CD4-positive, alpha-beta T cell treated with Interleukin-10 for 1 hour (primary cell): ENCODE measurements around the gene CD74.

Source experiments
- DNase-seq: peaks from one replicate; pipeline ENCODE4 v3.0.0-alpha.2; 2020

CD74 gene

DNA sequence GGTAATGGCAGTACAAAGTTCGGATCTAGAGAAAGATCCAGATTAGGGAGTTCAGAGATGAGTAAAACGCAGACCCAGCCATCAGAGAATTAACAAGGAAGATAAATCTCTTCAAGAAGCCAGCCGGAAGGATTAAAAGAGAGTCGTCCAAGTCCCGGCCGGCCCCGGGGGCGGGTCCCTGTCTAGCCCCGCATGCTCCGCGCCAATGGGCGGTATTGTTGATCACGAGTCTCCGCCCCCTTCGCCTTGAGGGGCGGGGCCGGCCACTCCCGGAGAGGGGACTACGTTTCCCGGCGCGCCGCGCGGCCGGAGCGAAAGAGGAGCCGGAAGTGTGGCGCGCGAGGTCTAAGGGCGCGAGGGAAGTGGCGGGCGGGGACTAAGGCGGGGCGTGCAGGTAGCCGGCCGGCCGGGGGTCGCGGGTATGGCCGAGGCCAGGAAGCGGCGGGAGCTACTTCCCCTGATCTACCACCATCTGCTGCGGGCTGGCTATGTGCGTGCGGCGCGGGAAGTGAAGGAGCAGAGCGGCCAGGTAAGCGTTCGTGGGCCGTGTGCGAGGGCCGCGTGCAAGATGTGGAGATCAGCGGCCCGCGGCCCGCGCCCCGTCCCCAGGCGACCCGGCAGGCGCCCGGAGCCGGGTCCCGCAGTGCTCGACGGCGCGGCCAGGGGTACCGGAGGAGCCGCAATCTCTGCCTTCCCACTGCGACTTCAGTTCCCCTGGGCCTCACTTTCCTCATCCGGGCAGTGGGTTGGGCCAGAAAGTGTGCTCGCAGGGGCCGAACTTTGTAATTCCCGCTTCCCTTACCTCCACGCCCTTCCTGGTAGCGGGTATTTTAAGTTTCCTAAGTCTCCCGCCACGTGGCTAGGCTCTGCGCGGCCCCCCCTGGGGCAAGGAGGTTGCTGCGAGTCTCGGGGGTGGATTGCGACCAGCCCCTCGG is 55.1 kb downstream of the CD74 start, which contains the start of gene TCOF1:
Gene TCOF1, plus strand, starts transcription at position 372 of the 935 bp plus-strand sequence. Its CDS starts 50 bp downstream, at position 422.
- peak; percentile 97 for DNase-seq

DNA sequence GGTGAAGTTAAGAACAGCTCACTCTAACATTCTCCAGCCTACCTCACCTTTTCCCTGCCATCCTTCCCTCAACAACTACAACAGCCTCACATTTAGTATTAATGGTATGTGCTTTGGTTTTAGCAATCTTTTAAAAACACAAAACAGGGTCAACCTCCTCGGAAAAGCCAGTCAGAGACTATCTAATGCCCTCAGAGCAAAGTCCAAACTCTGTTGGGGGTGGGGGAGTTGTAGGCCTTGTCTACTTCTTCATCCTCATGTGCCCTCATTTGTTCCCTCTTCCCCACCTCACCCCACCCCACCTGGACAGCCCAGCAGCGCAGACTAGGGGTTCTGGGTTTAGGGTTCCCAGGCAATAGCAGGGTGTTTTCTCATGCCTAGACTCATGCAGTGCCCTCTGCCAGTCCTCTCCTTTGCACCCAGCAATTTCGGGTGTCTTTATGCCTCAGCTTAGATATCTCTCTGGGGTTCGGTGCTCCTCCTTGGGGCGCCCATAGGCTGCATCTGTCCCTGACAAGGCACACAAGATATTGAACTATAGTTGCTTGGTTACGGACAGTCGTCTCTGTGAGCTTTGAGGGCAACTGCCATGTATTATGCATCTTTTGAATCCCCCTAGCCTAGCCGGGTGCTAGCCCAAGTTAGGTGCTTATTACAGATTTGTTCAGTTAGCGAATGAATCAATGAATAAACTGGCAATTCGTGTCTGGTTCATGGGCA is 56.0 kb downstream of the CD74 start:
- DNase-seq = no peak

DNA sequence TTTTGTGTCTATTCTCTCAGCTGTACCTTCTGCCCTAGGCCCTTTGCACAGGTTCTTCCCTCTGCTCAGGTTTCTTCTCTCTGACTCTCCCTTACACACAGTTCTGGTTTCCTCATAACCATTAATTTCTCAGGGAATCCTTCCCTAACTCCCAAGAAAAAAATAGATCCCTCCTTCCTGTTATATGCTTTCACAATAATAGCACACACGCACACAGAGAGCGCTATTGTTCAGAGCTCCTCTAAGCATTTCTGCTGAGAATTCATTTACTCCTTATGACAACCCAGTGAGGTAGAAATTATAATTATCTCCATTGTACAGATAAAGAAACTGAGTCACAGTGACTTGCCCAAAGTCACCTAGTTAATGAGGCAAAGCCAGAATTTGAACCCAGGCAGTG is 56.9 kb downstream of the CD74 start:
- no peak for DNase-seq

DNA sequence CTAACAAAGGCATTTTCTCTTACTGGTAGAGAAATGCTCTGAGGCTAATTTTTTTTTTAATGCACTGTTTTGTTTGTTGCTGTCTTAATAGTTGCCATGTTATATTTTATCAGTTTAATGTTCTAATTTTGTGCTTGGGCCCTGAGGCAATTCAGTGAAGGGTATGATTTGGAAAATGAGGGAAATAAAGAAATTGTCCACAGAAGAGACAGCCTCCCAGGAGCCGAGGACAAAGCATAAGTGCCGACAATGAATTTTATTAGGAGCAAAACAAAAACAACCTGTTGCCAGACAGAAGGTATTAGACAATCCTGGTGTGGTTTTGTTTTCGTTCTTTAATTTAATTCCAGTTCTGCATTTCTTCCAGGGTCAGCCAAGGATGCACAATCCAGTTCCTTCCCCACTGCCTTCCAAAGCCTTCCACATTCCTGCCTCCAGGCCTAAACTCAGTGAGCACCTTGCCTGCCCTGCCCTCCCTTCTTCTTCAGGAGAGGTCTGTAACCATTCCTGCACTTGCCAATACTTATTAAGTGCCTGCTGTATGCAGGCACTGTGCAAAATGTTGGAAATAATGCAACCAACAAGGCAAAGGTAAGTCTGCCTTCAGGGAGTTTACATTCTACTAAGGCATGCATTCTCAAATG is 59.6 kb downstream of the CD74 start:
- DNase-seq = no peak

DNA sequence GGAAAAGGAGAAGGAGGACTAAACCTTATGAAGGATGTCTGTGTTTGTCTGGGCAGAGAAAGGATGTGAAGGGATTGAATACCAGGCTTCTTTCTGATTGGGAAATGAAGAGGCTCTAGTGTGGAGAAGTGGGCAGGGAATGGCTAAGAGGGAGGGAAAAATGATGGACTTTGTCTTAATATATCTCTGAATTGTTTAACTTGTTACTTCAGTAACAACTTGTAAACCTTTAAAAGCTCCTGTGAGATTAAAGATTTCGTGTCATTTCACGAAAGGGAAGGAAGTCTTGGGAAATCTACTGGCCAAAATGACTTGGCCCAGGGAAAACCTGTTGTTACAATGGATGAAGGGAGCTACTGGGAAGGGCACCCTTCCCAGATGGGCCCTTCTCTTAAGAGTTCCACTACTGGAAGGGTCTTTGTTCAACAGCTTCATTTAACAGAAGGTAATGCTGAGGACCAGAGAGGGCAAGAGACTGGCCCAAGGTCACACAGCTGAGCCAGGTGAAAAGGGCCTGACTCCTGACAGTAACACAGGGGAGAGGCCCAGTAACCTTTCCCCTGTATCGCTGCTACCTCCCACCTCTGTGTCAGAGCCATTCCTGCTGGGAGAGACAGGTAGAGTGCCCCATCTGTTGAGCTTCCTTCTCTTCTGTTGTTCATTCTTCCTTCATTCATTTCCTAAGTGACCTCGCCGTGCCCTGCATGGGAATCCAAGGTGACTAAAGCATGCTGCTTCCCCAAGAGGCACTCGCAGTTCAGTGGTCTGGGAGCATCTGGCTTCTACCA is 60.3 kb downstream of the CD74 start:
- DNase-seq = no peak
